H9 (cell line): ENCODE data around the gene PDS5A. TPM values are rescaled to one million over a fixed set of nuclear protein-coding genes. Genes with fewer than 3 reads are reported as not detected.

Source experiments
- DNase-seq: peaks from one replicate; pipeline ENCODE4 v3.0.0-alpha.2; 2017
- H2AFZ ChIP-seq: one replicate; pipeline ENCODE4 v1.6.1; 2013; ENCODE audit warnings: mild to moderate bottlenecking, low read length, control low read depth, moderate library complexity
- H2AK5ac ChIP-seq: 2 replicates; pipeline ENCODE4 v1.6.1; 2013; ENCODE audit warnings: low read length, control low read depth, mixed read lengths; ENCODE audit not compliant: insufficient read length
- H2BK120ac ChIP-seq: one replicate; pipeline ENCODE4 v1.6.1; 2013; ENCODE audit warnings: low read depth, mild to moderate bottlenecking, low read length, control low read depth, inconsistent platforms; ENCODE audit not compliant: poor library complexity, severe bottlenecking
- H2BK12ac ChIP-seq: 2 replicates; pipeline ENCODE4 v1.6.1; 2013; ENCODE audit warnings: low read length, control low read depth, mixed read lengths, low read depth; ENCODE audit not compliant: insufficient read length
- H2BK15ac ChIP-seq: 2 replicates; pipeline ENCODE4 v1.6.1; 2013; ENCODE audit warnings: low read depth, low read length, control low read depth
- H2BK20ac ChIP-seq: one replicate; pipeline ENCODE4 v1.6.1; 2013; ENCODE audit warnings: low read depth, mild to moderate bottlenecking, low read length, control low read depth, inconsistent platforms; ENCODE audit not compliant: poor library complexity, severe bottlenecking
- H2BK5ac ChIP-seq: 2 replicates; pipeline ENCODE4 v1.6.1; 2013; ENCODE audit warnings: low read length, control low read depth, mixed read lengths; ENCODE audit not compliant: insufficient read length
- H3K14ac ChIP-seq: 2 replicates; pipeline ENCODE4 v1.6.1; 2013; ENCODE audit warnings: low read length, control low read depth; ENCODE audit not compliant: insufficient read depth
- H3K18ac ChIP-seq: 2 replicates; pipeline ENCODE4 v1.6.1; 2013; ENCODE audit warnings: low read depth, mild to moderate bottlenecking, mixed read lengths, low read length, control low read depth; ENCODE audit not compliant: insufficient read length
- H3K23ac ChIP-seq: 2 replicates; pipeline ENCODE4 v1.6.1; 2013; ENCODE audit warnings: low read length, control low read depth, mixed read lengths, low read depth; ENCODE audit not compliant: insufficient read length
- H3K23me2 ChIP-seq: 2 replicates; pipeline ENCODE4 v1.6.1; 2013; ENCODE audit warnings: low read depth, mild to moderate bottlenecking, mixed read lengths, low read length, control low read depth; ENCODE audit not compliant: insufficient read length, poor library complexity, severe bottlenecking
- H3K27ac ChIP-seq: 2 replicates; pipeline ENCODE4 v1.5.1; 2013; ENCODE audit warnings: low read length, control low read depth, mixed read lengths, low read depth; ENCODE audit not compliant: insufficient read length
- H3K27me3 ChIP-seq: 2 replicates; pipeline ENCODE4 v1.6.1; 2013; ENCODE audit warnings: low read length, control low read depth, inconsistent platforms; ENCODE audit not compliant: insufficient read depth
- H3K4ac ChIP-seq: 2 replicates; pipeline ENCODE4 v1.6.1; 2013; ENCODE audit warnings: low read depth, mild to moderate bottlenecking, control low read depth, inconsistent platforms, low read length, moderate library complexity
- H3K4me1 ChIP-seq: 2 replicates; pipeline ENCODE4 v1.6.1; 2013; ENCODE audit warnings: low read length, control low read depth, inconsistent platforms; ENCODE audit not compliant: insufficient read depth
- H3K4me2 ChIP-seq: 2 replicates; pipeline ENCODE4 v1.6.1; 2013; ENCODE audit warnings: low read length, control low read depth, mixed read lengths; ENCODE audit not compliant: insufficient read length, insufficient read depth
- H3K56ac ChIP-seq: 2 replicates; pipeline ENCODE4 v1.6.1; 2013; ENCODE audit warnings: low read depth, mild to moderate bottlenecking, mixed read lengths, low read length, control low read depth; ENCODE audit not compliant: insufficient read length
- H3K79me1 ChIP-seq: 2 replicates; pipeline ENCODE4 v1.6.1; 2013; ENCODE audit warnings: low read depth, mild to moderate bottlenecking, moderate library complexity, low read length, control low read depth, inconsistent platforms; ENCODE audit not compliant: insufficient read depth, poor library complexity, severe bottlenecking
- H3K79me2 ChIP-seq: 2 replicates; pipeline ENCODE4 v1.6.1; 2013; ENCODE audit warnings: low read length, control low read depth, inconsistent platforms; ENCODE audit not compliant: insufficient read depth
- H3K9ac ChIP-seq: 2 replicates; pipeline ENCODE4 v1.6.1; 2013; ENCODE audit warnings: low read length, control low read depth, mixed read lengths; ENCODE audit not compliant: insufficient read length; ENCODE audit errors: extremely low read depth
- H3K9me3 ChIP-seq: one replicate; pipeline ENCODE4 v1.6.1; 2013; ENCODE audit warnings: low read depth, low read length, inconsistent platforms; ENCODE audit not compliant: control insufficient read depth
- H3T11ph ChIP-seq: one replicate; pipeline ENCODE4 v1.6.1; 2013; ENCODE audit warnings: mild to moderate bottlenecking, low read length, control low read depth, inconsistent platforms
- H4K20me1 ChIP-seq: one replicate; pipeline ENCODE4 v1.6.1; 2013; ENCODE audit not compliant: control insufficient read depth, insufficient read length, insufficient read depth
- H4K5ac ChIP-seq: 2 replicates; pipeline ENCODE4 v1.6.1; 2013; ENCODE audit warnings: low read depth, mild to moderate bottlenecking, mixed read lengths, low read length, control low read depth; ENCODE audit not compliant: insufficient read length
- H4K8ac ChIP-seq: replicated peaks from 2 replicates; pipeline ENCODE4 v1.6.1; 2013; ENCODE audit warnings: low read length, control low read depth, mixed read lengths, low read depth; ENCODE audit not compliant: insufficient read length
- H4K91ac ChIP-seq: 2 replicates; pipeline ENCODE4 v1.6.1; 2013; ENCODE audit warnings: low read depth, mild to moderate bottlenecking, moderate library complexity, mixed read lengths, low read length, control low read depth; ENCODE audit not compliant: insufficient read length
- H3K27ac Mint-ChIP-seq, 3 experiments: 2 replicates in 2 of 3; 3 replicates in 1 of 3; pipeline ENCODE4 v1.8.0; 2020 to 2021; ENCODE audit warnings: mixed read lengths in 3 of 3, mild to moderate bottlenecking in 1 of 3, moderate library complexity in 1 of 3
- H3K27me3 Mint-ChIP-seq: 2 replicates; pipeline ENCODE4 v1.8.0; 2021; ENCODE audit warnings: low read depth, mild to moderate bottlenecking, moderate library complexity, mixed read lengths
- H3K36me3 Mint-ChIP-seq, 3 experiments: 2 replicates in 2 of 3; 3 replicates in 1 of 3; pipeline ENCODE4 v1.8.0; 2020 to 2021; ENCODE audit warnings: low read depth in 3 of 3, mixed read lengths in 3 of 3; ENCODE audit not compliant: insufficient read depth in 1 of 3
- H3K4me1 Mint-ChIP-seq, 2 experiments: 2 replicates each; pipeline ENCODE4 v1.8.0; 2020; ENCODE audit warnings: mixed read lengths in 2 of 2
- H3K4me3 Mint-ChIP-seq, 2 experiments: 2 replicates in 1 of 2; 3 replicates in 1 of 2; pipeline ENCODE4 v1.8.0; 2020 to 2021; ENCODE audit warnings: mild to moderate bottlenecking in 2 of 2, mixed read lengths in 2 of 2, moderate library complexity in 1 of 2
- H3K9me3 Mint-ChIP-seq, 2 experiments: 2 replicates in 1 of 2; 3 replicates in 1 of 2; pipeline ENCODE4 v1.8.0; 2020; ENCODE audit warnings: mild to moderate bottlenecking in 2 of 2, mixed read lengths in 2 of 2, moderate library complexity in 1 of 2
- CTCF ChIP-seq: fragments of 200-600 bp; sonication (generic); conservative IDR thresholded peaks from 3 replicates; pipeline ENCODE4 v1.8.0; 2021; ENCODE audit warnings: antibody characterized with exemption, mild to moderate bottlenecking
- WGBS: extraction: QIAGEN DNeasy Blood & Tissue Kit; methylation state at CpG from one replicate; pipeline ENCODE4 v1.1.7; 2013; ENCODE audit warnings: missing lambda C conversion rate, low lambda C conversion rate, mixed read lengths; ENCODE audit not compliant: insufficient read length; ENCODE audit errors: extremely low coverage; 5-methylcytosine and 5-hydroxymethylcytosine counted together
- total RNA-seq: library from RNA; stranded (reverse); gene quantifications from 2 replicates; pipeline ENCODE4 v1.2.1, GENCODE V29; 2021

Gene PDS5A
- total RNA-seq, 1 experiment from 2014 or later: 65.4 TPM

GRCh38 chr4:39970671-39971640 is 6.8 kb downstream of the PDS5A start:
- WGBS: no CpG with 5 or more reads among the region's 18 CpGs
- no peak overlapping the region for H3K18ac ChIP-seq
- no peaks in the 10 kb centered on the region for H3K27me3 Mint-ChIP-seq
- no peak overlapping the region for H3K27ac ChIP-seq
- H3K36me3 Mint-ChIP-seq: peaks cover 30 to 53% (median 48%) of the 10 kb centered on the region in 3 experiments
- H4K20me1 ChIP-seq: no peaks in the 10 kb centered on the region
- no peak overlapping the region for H4K91ac ChIP-seq
- H3T11ph ChIP-seq: no peak overlapping the region
- no peak overlapping the region for H3K4me2 ChIP-seq
- H3K14ac ChIP-seq: no peak overlapping the region
- no peak overlapping the region for H2AK5ac ChIP-seq
- H2BK20ac ChIP-seq: no peak overlapping the region
- peaks cover under 1% of the 10 kb centered on the region for H3K23me2 ChIP-seq
- no peaks in the 10 kb centered on the region for H3K9me3 Mint-ChIP-seq
- H3K4me3 Mint-ChIP-seq: no peak overlapping the region; a peak in 2 of 5 replicates
- no peak overlapping the region for H2BK120ac ChIP-seq
- no peak overlapping the region for H3K56ac ChIP-seq
- no peak overlapping the region for H2BK15ac ChIP-seq
- H3K4me1 Mint-ChIP-seq: peaks cover 19 to 24% of the 10 kb centered on the region in 2 experiments
- H3K9me3 ChIP-seq: no peaks in the 10 kb centered on the region
- no peak overlapping the region for H2AFZ ChIP-seq
- H3K27me3 ChIP-seq: no peaks in the 10 kb centered on the region
- peaks cover 4% of the 10 kb centered on the region; the same call in 1 of the 2 replicates for H3K4me1 ChIP-seq
- H4K5ac ChIP-seq: no peak overlapping the region
- H2BK12ac ChIP-seq: no peak overlapping the region
- H3K79me1 ChIP-seq: peaks cover 6% of the 10 kb centered on the region
- H3K23ac ChIP-seq: no peak overlapping the region
- no peak overlapping the region for H3K9ac ChIP-seq
- DNase-seq: peak; percentile 43
- no peak for TF ChIP-seq CTCF
- no peak overlapping the region for H2BK5ac ChIP-seq
- peaks cover 47% of the 10 kb centered on the region for H3K79me2 ChIP-seq
- peak overlapping the region; percentile 87 to 93 (median 88); a peak in 5 of 7 replicates for H3K27ac Mint-ChIP-seq
- no peak overlapping the region for H3K4ac ChIP-seq
- H4K8ac ChIP-seq: no peak overlapping the region
